Measurements from ENCODE around the gene GRAP. TPM values are rescaled to one million over a fixed set of nuclear protein-coding genes. Genes with fewer than 3 reads are reported as not detected.

The GRAP gene
- total RNA-seq, 1 donor from 2014 or later, result 0.64 TPM

- no peak overlapping the region for H3K27ac Mint-ChIP-seq (ENCODE audit: unreplicated experiment)
- DNase-seq, result no peak
- H3K36me3 Mint-ChIP-seq (ENCODE audit: unreplicated experiment), result peaks cover 13% of the 10 kb centered on the region
- H3K4me1 Mint-ChIP-seq (ENCODE audit: low read depth, unreplicated experiment), result no peaks in the 10 kb centered on the region
- TF ChIP-seq CTCF (IDR thresholded peaks at IDR 0.05; ENCODE audit: partially characterized antibody, unreplicated experiment), result no peak
- peaks cover 2% of the 10 kb centered on the region for H3K9me3 Mint-ChIP-seq (ENCODE audit: unreplicated experiment)
- H3K4me3 Mint-ChIP-seq (ENCODE audit: unreplicated experiment), result no peak overlapping the region
- H3K27me3 Mint-ChIP-seq (ENCODE audit: unreplicated experiment), result peaks cover 2% of the 10 kb centered on the region
Measured at GRCh38 chr17:18997650-18998196, 49.0 kb downstream of the GRAP start.

- Mint-ChIP-seq H3K27ac (ENCODE audit: unreplicated experiment) (no peak overlapping the region), H3K4me1 (ENCODE audit: low read depth, unreplicated experiment) (no peaks in the 10 kb centered on the region), H3K9me3 (ENCODE audit: unreplicated experiment) (peaks cover 2% of the 10 kb centered on the region), H3K27me3 (ENCODE audit: unreplicated experiment) (peaks cover 2% of the 10 kb centered on the region), H3K36me3 (ENCODE audit: unreplicated experiment) (peaks cover 13% of the 10 kb centered on the region), H3K4me3 (ENCODE audit: unreplicated experiment) (no peak overlapping the region)
- TF ChIP-seq CTCF (IDR thresholded peaks at IDR 0.05; ENCODE audit: partially characterized antibody, unreplicated experiment), result no peak
- DNase-seq, result no peak
Measured at GRCh38 chr17:18996458-18996857, 50.3 kb downstream of the GRAP start.

- Mint-ChIP-seq H3K36me3 (ENCODE audit: unreplicated experiment) (peaks cover 13% of the 10 kb centered on the region), H3K9me3 (ENCODE audit: unreplicated experiment) (peaks cover 2% of the 10 kb centered on the region), H3K27ac (ENCODE audit: unreplicated experiment) (no peak overlapping the region)
Measured at GRCh38 chr17:18995220-18995619, 51.5 kb downstream of the GRAP start.

GRCh38 chr17:18994631-18995030 is 52.1 kb downstream of the GRAP start:
- TF ChIP-seq CTCF (IDR thresholded peaks at IDR 0.05; ENCODE audit: partially characterized antibody, unreplicated experiment), result no peak
- H3K9me3 Mint-ChIP-seq (ENCODE audit: unreplicated experiment), result peaks cover 2% of the 10 kb centered on the region
- no peak overlapping the region for H3K27ac Mint-ChIP-seq (ENCODE audit: unreplicated experiment)
- DNase-seq, result no peak
- peaks cover 13% of the 10 kb centered on the region for H3K36me3 Mint-ChIP-seq (ENCODE audit: unreplicated experiment)
- peaks cover 5% of the 10 kb centered on the region for H3K27me3 Mint-ChIP-seq (ENCODE audit: unreplicated experiment)
- H3K4me3 Mint-ChIP-seq (ENCODE audit: unreplicated experiment), result no peak overlapping the region
- H3K4me1 Mint-ChIP-seq (ENCODE audit: low read depth, unreplicated experiment), result peaks cover 4% of the 10 kb centered on the region

More at GRCh38 chr17:18995220-18995619, 51.5 kb downstream of the GRAP start:
- no peaks in the 10 kb centered on the region for H3K4me1 Mint-ChIP-seq (ENCODE audit: low read depth, unreplicated experiment)
- peaks cover 2% of the 10 kb centered on the region for H3K27me3 Mint-ChIP-seq (ENCODE audit: unreplicated experiment)
- TF ChIP-seq CTCF (IDR thresholded peaks at IDR 0.05; ENCODE audit: partially characterized antibody, unreplicated experiment), result no peak
- H3K4me3 Mint-ChIP-seq (ENCODE audit: unreplicated experiment), result no peak overlapping the region
- DNase-seq, result no peak

GRCh38 chr17:18993905-18994526 is 52.7 kb downstream of the GRAP start:
- H3K9me3 Mint-ChIP-seq (ENCODE audit: unreplicated experiment), result peaks cover 2% of the 10 kb centered on the region
- peaks cover 5% of the 10 kb centered on the region for H3K27me3 Mint-ChIP-seq (ENCODE audit: unreplicated experiment)
- TF ChIP-seq CTCF (IDR thresholded peaks at IDR 0.05; ENCODE audit: partially characterized antibody, unreplicated experiment), result no peak
- H3K27ac Mint-ChIP-seq (ENCODE audit: unreplicated experiment), result no peak overlapping the region
- H3K4me3 Mint-ChIP-seq (ENCODE audit: unreplicated experiment), result no peak overlapping the region
- no peak for DNase-seq
- H3K4me1 Mint-ChIP-seq (ENCODE audit: low read depth, unreplicated experiment), result peaks cover 4% of the 10 kb centered on the region
- H3K36me3 Mint-ChIP-seq (ENCODE audit: unreplicated experiment), result peaks cover 13% of the 10 kb centered on the region

All from glutamatergic neuron (in vitro differentiated cells).